Measurements from ENCODE around the gene PRDM11. TPM values are rescaled to one million over a fixed set of nuclear protein-coding genes. Genes with fewer than 3 reads are reported as not detected.

PRDM11 gene
- total RNA-seq, 1 experiment from 2014 or later = 12.6 TPM

Other genes with a start within 250 kb of the PRDM11 start
- gene TP53I11, start 195.8 kb upstream of the PRDM11 start, total RNA-seq (2021) = 52.0 and 80.9 TPM in 2 replicates
- 0.30 and 0.83 TPM in 2 replicates for gene SYT13, start 139.7 kb downstream of the PRDM11 start, total RNA-seq (2021)

All from A673 (cell line).